GM12878 (cell line): Measurements from ENCODE around the gene HOOK2. TPM values are rescaled to one million over a fixed set of nuclear protein-coding genes. Genes with fewer than 3 reads are reported as not detected.

ENCODE experiments used
- BCL11A ChIP-seq: IDR thresholded peaks from 2 replicates; pipeline ENCODE4 v1.6.1; 2011; ENCODE audit warnings: low read depth, low read length
- CBX5 ChIP-seq: sonication (generic); IDR thresholded peaks from 2 replicates; pipeline ENCODE4 v1.6.1; 2016; ENCODE audit warnings: low read depth, moderate library complexity, mild to moderate bottlenecking, inconsistent platforms
- CHD1 ChIP-seq: IDR thresholded peaks from 2 replicates; pipeline ENCODE4 v1.6.1; 2012; ENCODE audit warnings: low read depth, low read length, improper control_type of control experiment
- EP300 ChIP-seq, 2 experiments: fragments of 150-350 bp in 1 of 2; IDR thresholded peaks; 2 replicates each; pipeline ENCODE4 v1.6.1; 2011 to 2012; ENCODE audit warnings: low read depth in 2 of 2, low read length in 2 of 2, borderline replicate concordance in 1 of 2, improper control_type of control experiment in 1 of 2, inconsistent platforms in 1 of 2; ENCODE audit not compliant: control insufficient read depth in 1 of 2
- KLF5 ChIP-seq: fragments of 450-650 bp; IDR thresholded peaks from 2 replicates; pipeline ENCODE4 v1.6.1; 2014; ENCODE audit warnings: mild to moderate bottlenecking; ENCODE audit not compliant: partially characterized antibody
- MYB ChIP-seq: fragments of 150-350 bp; IDR thresholded peaks from 2 replicates; pipeline ENCODE4 v1.6.1; 2014; ENCODE audit warnings: mild to moderate bottlenecking, low read depth, low read length, borderline replicate concordance
- NFXL1 ChIP-seq: fragments of 450-650 bp; IDR thresholded peaks from 2 replicates; pipeline ENCODE4 v1.6.1; 2017; ENCODE audit warnings: antibody characterized with exemption, mild to moderate bottlenecking, borderline replicate concordance
- PML ChIP-seq: IDR thresholded peaks from 2 replicates; pipeline ENCODE4 v1.6.1; 2012; ENCODE audit warnings: low read length, inconsistent platforms
- RELA ChIP-seq: fragments of 450-650 bp; IDR thresholded peaks from 2 replicates; pipeline ENCODE4 v1.8.0; 2014; ENCODE audit warnings: borderline replicate concordance; ENCODE audit not compliant: partially characterized antibody
- RUNX3 ChIP-seq: IDR thresholded peaks from 2 replicates; pipeline ENCODE4 v1.6.1; 2012; ENCODE audit warnings: low read length, inconsistent platforms
- SMAD1 ChIP-seq: fragments of 450-650 bp; IDR thresholded peaks from 2 replicates; pipeline ENCODE4 v1.6.1; 2018; ENCODE audit warnings: mild to moderate bottlenecking, low read depth; ENCODE audit not compliant: partially characterized antibody
- SPI1 ChIP-seq: IDR thresholded peaks from 2 replicates; pipeline ENCODE4 v1.6.1; 2011; ENCODE audit warnings: low read depth, mild to moderate bottlenecking, low read length, moderate library complexity, borderline replicate concordance; ENCODE audit not compliant: insufficient read depth
- TCF7 ChIP-seq: IDR thresholded peaks from 2 replicates; pipeline ENCODE4 v1.6.1; 2014; ENCODE audit warnings: antibody characterized with exemption, borderline replicate concordance
- ZBED1 ChIP-seq: IDR thresholded peaks from 2 replicates; pipeline ENCODE4 v1.6.1; 2016; ENCODE audit warnings: borderline replicate concordance
- polyA plus RNA-seq, 11 experiments: library from polyadenylated mRNA; depleted of rRNA in 4 of 11; unstranded in 6 of 11; stranded (reverse) in 5 of 11; fragments of >200 nt; fragmentation: Nextera tagmentation in 4 of 11; fragmentation: Illumina TruSeq in 1 of 11; extraction: Ambion mirVana in 4 of 11; extraction: Trizol in 1 of 11; gene quantifications; 1 replicate in 1 of 11; 2 replicates in 10 of 11; pipeline versions ENCODE4 v1.2.1 to v1.2.3, GENCODE V29; 2011 to 2016; ENCODE audit warnings: inconsistent platforms in 2 of 11, missing spikeins in 2 of 11, low read depth in 1 of 11
- total RNA-seq, 4 experiments: library from RNA; depleted of rRNA in 3 of 4; stranded (reverse); fragments of >200 nt in 3 of 4; fragmentation: Illumina TruSeq in 1 of 4; extraction: Trizol in 1 of 4; gene quantifications; 2 replicates each; pipeline versions ENCODE4 v1.2.1 to v1.2.3, GENCODE V29; 2013 to 2021
- TF ChIP-seq, protein P1 (sequence below): fragments of 450-650 bp; IDR thresholded peaks from 2 replicates; pipeline ENCODE4 v1.6.1; 2017; ENCODE audit warnings: antibody characterized with exemption, mild to moderate bottlenecking, moderate library complexity
- TF ChIP-seq, protein P2 (sequence below): fragments of 450-650 bp; IDR thresholded peaks from 2 replicates; pipeline ENCODE4 v1.6.1; 2016; ENCODE audit warnings: mild to moderate bottlenecking
- TF ChIP-seq, protein P3 (sequence below): fragments of 450-650 bp; IDR thresholded peaks from 2 replicates; pipeline ENCODE4 v1.6.1; 2016; ENCODE audit warnings: mild to moderate bottlenecking
- TF ChIP-seq, protein P4 (sequence below): IDR thresholded peaks from 2 replicates; pipeline ENCODE4 v1.6.1; 2011; ENCODE audit warnings: low read depth, mild to moderate bottlenecking, low read length, moderate library complexity, borderline replicate concordance; ENCODE audit errors: extremely low read depth
- TF ChIP-seq, protein P5 (sequence below): fragments of 450-650 bp; IDR thresholded peaks from 2 replicates; pipeline ENCODE4 v1.6.1; 2017; ENCODE audit warnings: borderline replicate concordance
- TF ChIP-seq, protein P6 (sequence below): IDR thresholded peaks from 2 replicates; pipeline ENCODE4 v1.6.1; 2012; ENCODE audit warnings: low read depth, low read length, improper control_type of control experiment
- TF ChIP-seq, protein P7 (sequence below): IDR thresholded peaks from 2 replicates; pipeline ENCODE4 v1.6.1; 2011; ENCODE audit warnings: borderline replicate concordance, low read depth, mild to moderate bottlenecking, moderate library complexity, mixed read lengths, low read length; ENCODE audit not compliant: insufficient read depth; ENCODE audit errors: extremely low read length

The HOOK2 gene
- total and polyA plus RNA-seq, 10 of the 15 experiments (the other 5 are each of a cell fraction or from before 2014, with no cell fraction given), result 1.5 to 9.6 (median 6.2) TPM

DNA sequence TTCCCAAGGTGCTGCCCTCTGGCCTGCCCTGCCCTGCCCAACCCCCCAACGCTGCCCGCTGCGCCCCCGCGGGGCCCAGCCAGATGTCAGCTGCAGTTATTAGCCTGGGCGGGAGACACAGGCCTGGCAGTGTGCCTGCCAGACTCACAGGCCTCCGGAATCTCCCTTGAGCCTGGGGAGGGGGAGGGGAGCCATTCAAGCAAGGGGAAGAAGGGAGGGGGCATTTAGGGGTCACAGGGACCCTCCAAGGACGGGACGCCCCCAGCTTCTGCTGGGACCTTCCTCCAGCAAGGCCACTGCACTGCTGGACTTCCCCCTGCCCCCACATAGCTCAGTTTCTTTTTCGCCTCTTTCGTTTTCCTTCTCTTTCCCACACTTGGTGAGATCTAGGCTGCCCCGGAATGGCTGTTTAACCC is 13.3 kb upstream of the HOOK2 start (continued):
- TF ChIP-seq, protein P1, sequence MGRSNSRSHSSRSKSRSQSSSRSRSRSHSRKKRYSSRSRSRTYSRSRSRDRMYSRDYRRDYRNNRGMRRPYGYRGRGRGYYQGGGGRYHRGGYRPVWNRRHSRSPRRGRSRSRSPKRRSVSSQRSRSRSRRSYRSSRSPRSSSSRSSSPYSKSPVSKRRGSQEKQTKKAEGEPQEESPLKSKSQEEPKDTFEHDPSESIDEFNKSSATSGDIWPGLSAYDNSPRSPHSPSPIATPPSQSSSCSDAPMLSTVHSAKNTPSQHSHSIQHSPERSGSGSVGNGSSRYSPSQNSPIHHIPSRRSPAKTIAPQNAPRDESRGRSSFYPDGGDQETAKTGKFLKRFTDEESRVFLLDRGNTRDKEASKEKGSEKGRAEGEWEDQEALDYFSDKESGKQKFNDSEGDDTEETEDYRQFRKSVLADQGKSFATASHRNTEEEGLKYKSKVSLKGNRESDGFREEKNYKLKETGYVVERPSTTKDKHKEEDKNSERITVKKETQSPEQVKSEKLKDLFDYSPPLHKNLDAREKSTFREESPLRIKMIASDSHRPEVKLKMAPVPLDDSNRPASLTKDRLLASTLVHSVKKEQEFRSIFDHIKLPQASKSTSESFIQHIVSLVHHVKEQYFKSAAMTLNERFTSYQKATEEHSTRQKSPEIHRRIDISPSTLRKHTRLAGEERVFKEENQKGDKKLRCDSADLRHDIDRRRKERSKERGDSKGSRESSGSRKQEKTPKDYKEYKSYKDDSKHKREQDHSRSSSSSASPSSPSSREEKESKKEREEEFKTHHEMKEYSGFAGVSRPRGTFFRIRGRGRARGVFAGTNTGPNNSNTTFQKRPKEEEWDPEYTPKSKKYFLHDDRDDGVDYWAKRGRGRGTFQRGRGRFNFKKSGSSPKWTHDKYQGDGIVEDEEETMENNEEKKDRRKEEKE, result no peak
- TF ChIP-seq EP300 (IDR thresholded peaks at IDR 0.05; ENCODE audit: borderline replicate concordance in 1 of 2, control insufficient read depth in 1 of 2, low read depth in 2 of 2, low read length in 2 of 2) (peak; percentile 62 to 88; a peak in 2 of 4 replicates), SPI1 (no peak), BCL11A (peak; percentile 51), CBX5 (no peak), TCF7 (no peak), RELA (peak; percentile 99), KLF5 (no peak), SMAD1 (peak; percentile 63), MYB (no peak), ZBED1 (peak; percentile 89), NFXL1 (no peak), RUNX3 (no peak), PML (no peak), CHD1 (no peak)
- TF ChIP-seq, protein P2, sequence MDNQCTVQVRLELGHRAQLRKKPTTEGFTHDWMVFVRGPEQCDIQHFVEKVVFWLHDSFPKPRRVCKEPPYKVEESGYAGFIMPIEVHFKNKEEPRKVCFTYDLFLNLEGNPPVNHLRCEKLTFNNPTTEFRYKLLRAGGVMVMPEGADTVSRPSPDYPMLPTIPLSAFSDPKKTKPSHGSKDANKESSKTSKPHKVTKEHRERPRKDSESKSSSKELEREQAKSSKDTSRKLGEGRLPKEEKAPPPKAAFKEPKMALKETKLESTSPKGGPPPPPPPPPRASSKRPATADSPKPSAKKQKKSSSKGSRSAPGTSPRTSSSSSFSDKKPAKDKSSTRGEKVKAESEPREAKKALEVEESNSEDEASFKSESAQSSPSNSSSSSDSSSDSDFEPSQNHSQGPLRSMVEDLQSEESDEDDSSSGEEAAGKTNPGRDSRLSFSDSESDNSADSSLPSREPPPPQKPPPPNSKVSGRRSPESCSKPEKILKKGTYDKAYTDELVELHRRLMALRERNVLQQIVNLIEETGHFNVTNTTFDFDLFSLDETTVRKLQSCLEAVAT, result no peak
- TF ChIP-seq, protein P3, sequence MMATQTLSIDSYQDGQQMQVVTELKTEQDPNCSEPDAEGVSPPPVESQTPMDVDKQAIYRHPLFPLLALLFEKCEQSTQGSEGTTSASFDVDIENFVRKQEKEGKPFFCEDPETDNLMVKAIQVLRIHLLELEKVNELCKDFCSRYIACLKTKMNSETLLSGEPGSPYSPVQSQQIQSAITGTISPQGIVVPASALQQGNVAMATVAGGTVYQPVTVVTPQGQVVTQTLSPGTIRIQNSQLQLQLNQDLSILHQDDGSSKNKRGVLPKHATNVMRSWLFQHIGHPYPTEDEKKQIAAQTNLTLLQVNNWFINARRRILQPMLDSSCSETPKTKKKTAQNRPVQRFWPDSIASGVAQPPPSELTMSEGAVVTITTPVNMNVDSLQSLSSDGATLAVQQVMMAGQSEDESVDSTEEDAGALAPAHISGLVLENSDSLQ, result 0 out of 2 replicates have a peak, but pooled peaks have one; percentile 36
- TF ChIP-seq, protein P4, sequence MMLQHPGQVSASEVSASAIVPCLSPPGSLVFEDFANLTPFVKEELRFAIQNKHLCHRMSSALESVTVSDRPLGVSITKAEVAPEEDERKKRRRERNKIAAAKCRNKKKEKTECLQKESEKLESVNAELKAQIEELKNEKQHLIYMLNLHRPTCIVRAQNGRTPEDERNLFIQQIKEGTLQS, result no peak
- TF ChIP-seq, protein P5, sequence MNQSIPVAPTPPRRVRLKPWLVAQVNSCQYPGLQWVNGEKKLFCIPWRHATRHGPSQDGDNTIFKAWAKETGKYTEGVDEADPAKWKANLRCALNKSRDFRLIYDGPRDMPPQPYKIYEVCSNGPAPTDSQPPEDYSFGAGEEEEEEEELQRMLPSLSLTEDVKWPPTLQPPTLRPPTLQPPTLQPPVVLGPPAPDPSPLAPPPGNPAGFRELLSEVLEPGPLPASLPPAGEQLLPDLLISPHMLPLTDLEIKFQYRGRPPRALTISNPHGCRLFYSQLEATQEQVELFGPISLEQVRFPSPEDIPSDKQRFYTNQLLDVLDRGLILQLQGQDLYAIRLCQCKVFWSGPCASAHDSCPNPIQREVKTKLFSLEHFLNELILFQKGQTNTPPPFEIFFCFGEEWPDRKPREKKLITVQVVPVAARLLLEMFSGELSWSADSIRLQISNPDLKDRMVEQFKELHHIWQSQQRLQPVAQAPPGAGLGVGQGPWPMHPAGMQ, result no peak
- TF ChIP-seq, protein P6, sequence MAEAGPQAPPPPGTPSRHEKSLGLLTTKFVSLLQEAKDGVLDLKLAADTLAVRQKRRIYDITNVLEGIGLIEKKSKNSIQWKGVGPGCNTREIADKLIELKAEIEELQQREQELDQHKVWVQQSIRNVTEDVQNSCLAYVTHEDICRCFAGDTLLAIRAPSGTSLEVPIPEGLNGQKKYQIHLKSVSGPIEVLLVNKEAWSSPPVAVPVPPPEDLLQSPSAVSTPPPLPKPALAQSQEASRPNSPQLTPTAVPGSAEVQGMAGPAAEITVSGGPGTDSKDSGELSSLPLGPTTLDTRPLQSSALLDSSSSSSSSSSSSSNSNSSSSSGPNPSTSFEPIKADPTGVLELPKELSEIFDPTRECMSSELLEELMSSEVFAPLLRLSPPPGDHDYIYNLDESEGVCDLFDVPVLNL, result no peak
- TF ChIP-seq, protein P7, sequence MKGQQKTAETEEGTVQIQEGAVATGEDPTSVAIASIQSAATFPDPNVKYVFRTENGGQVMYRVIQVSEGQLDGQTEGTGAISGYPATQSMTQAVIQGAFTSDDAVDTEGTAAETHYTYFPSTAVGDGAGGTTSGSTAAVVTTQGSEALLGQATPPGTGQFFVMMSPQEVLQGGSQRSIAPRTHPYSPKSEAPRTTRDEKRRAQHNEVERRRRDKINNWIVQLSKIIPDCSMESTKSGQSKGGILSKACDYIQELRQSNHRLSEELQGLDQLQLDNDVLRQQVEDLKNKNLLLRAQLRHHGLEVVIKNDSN, result no peak
